ENCODE data around the gene HOXA3. TPM values are rescaled to one million over a fixed set of nuclear protein-coding genes. Genes with fewer than 3 reads are reported as not detected.

HOXA3 gene
- total and polyA plus RNA-seq, 4 donors, result 6.2 to 36.9 (median 19.0) TPM

- H3K4me1 ChIP-seq (ENCODE audit: control insufficient read depth, insufficient read depth, low read length), result peaks cover 55% of the 10 kb centered on the region
- peaks cover 20% of the 10 kb centered on the region for H3K36me3 ChIP-seq (ENCODE audit: control insufficient read depth, insufficient read depth, low read length)
- H3K9me3 ChIP-seq (ENCODE audit: control insufficient read depth, insufficient read depth, low read length), result no peaks in the 10 kb centered on the region
- H3K4me3 ChIP-seq (ENCODE audit: low read depth, low read length), result peak overlapping the region; percentile 91
- peaks cover 4% of the 10 kb centered on the region for H3K27me3 ChIP-seq (ENCODE audit: control insufficient read depth, insufficient read depth, low read length)
- 67% methylated on average over 1 of the region's 2 CpGs for WGBS (ENCODE audit: insufficient coverage)
- DNase-seq (ENCODE audit: low read depth in 4 of 6, low spot score in 6 of 6), result peak in 1 of 6 donors; percentile 30
- H3K27ac ChIP-seq (ENCODE audit: low read depth, low read length), result peak overlapping the region; percentile 99
Observed at GRCh38 chr7:27137640-27138315, 14.6 kb downstream of the HOXA3 start.

GRCh38 chr7:27134392-27134791 lies 18.0 kb downstream of the HOXA3 start:
- Histone ChIP-seq H3K4me3 (ENCODE audit: low read depth, low read length) (no peak overlapping the region), H3K27me3 (ENCODE audit: control insufficient read depth, insufficient read depth, low read length) (peaks cover 2% of the 10 kb centered on the region), H3K4me1 (ENCODE audit: control insufficient read depth, insufficient read depth, low read length) (peaks cover 42% of the 10 kb centered on the region), H3K27ac (ENCODE audit: low read depth, low read length) (peak overlapping the region; percentile 99), H3K36me3 (ENCODE audit: control insufficient read depth, insufficient read depth, low read length) (peaks cover 6% of the 10 kb centered on the region), H3K9me3 (ENCODE audit: control insufficient read depth, insufficient read depth, low read length) (no peaks in the 10 kb centered on the region)
- DNase-seq (ENCODE audit: low read depth in 4 of 6, low spot score in 6 of 6), result peak in 2 of 6 donors; percentile 83 to 87
- 30% methylated on average over 2 of the region's 2 CpGs for WGBS (ENCODE audit: insufficient coverage)

- peak in 1 of 6 donors; percentile 79 for DNase-seq (ENCODE audit: low read depth in 4 of 6, low spot score in 6 of 6)
- H3K9me3 ChIP-seq (ENCODE audit: control insufficient read depth, insufficient read depth, low read length), result no peaks in the 10 kb centered on the region
- peak overlapping the region; percentile 99 for H3K27ac ChIP-seq (ENCODE audit: low read depth, low read length)
- WGBS (ENCODE audit: insufficient coverage), result 32% methylated on average over 12 of the region's 18 CpGs
- no peak overlapping the region for H3K4me3 ChIP-seq (ENCODE audit: low read depth, low read length)
- H3K36me3 ChIP-seq (ENCODE audit: control insufficient read depth, insufficient read depth, low read length), result peaks cover 7% of the 10 kb centered on the region
- peaks cover 2% of the 10 kb centered on the region for H3K27me3 ChIP-seq (ENCODE audit: control insufficient read depth, insufficient read depth, low read length)
- H3K4me1 ChIP-seq (ENCODE audit: control insufficient read depth, insufficient read depth, low read length), result peaks cover 44% of the 10 kb centered on the region
Observed at GRCh38 chr7:27133409-27134231, 18.8 kb downstream of the HOXA3 start.

- H3K36me3 ChIP-seq (ENCODE audit: control insufficient read depth, insufficient read depth, low read length), result peaks cover 7% of the 10 kb centered on the region
- H3K27ac ChIP-seq (ENCODE audit: low read depth, low read length), result peak overlapping the region; percentile 99
- peaks cover 41% of the 10 kb centered on the region for H3K4me1 ChIP-seq (ENCODE audit: control insufficient read depth, insufficient read depth, low read length)
- WGBS (ENCODE audit: insufficient coverage), result 19% methylated on average over 3 of the region's 6 CpGs
- H3K9me3 ChIP-seq (ENCODE audit: control insufficient read depth, insufficient read depth, low read length), result no peaks in the 10 kb centered on the region
- DNase-seq (ENCODE audit: low read depth in 4 of 6, low spot score in 6 of 6), result no peak
- no peak overlapping the region for H3K4me3 ChIP-seq (ENCODE audit: low read depth, low read length)
- H3K27me3 ChIP-seq (ENCODE audit: control insufficient read depth, insufficient read depth, low read length), result peaks cover 2% of the 10 kb centered on the region
Observed at GRCh38 chr7:27132978-27133377, 19.4 kb downstream of the HOXA3 start.

- Histone ChIP-seq H3K36me3 (ENCODE audit: control insufficient read depth, insufficient read depth, low read length) (peaks cover 7% of the 10 kb centered on the region), H3K9me3 (ENCODE audit: control insufficient read depth, insufficient read depth, low read length) (no peaks in the 10 kb centered on the region), H3K27ac (ENCODE audit: low read depth, low read length) (peak overlapping the region; percentile 94), H3K4me3 (ENCODE audit: low read depth, low read length) (no peak overlapping the region), H3K4me1 (ENCODE audit: control insufficient read depth, insufficient read depth, low read length) (peaks cover 40% of the 10 kb centered on the region), H3K27me3 (ENCODE audit: control insufficient read depth, insufficient read depth, low read length) (peaks cover 2% of the 10 kb centered on the region)
- WGBS (ENCODE audit: insufficient coverage), result no CpG with 5 or more reads among the region's 2 CpGs
- DNase-seq (ENCODE audit: low read depth in 4 of 6, low spot score in 6 of 6), result no peak
Observed at GRCh38 chr7:27132214-27132613, 20.2 kb downstream of the HOXA3 start.

GRCh38 chr7:27131390-27131819 lies 21.0 kb downstream of the HOXA3 start:
- H3K4me1 ChIP-seq (ENCODE audit: control insufficient read depth, insufficient read depth, low read length), result peaks cover 32% of the 10 kb centered on the region
- H3K4me3 ChIP-seq (ENCODE audit: low read depth, low read length), result peak overlapping the region; percentile 83
- peaks cover 7% of the 10 kb centered on the region for H3K36me3 ChIP-seq (ENCODE audit: control insufficient read depth, insufficient read depth, low read length)
- no peaks in the 10 kb centered on the region for H3K27me3 ChIP-seq (ENCODE audit: control insufficient read depth, insufficient read depth, low read length)
- DNase-seq (ENCODE audit: low read depth in 4 of 6, low spot score in 6 of 6), result no peak
- no peaks in the 10 kb centered on the region for H3K9me3 ChIP-seq (ENCODE audit: control insufficient read depth, insufficient read depth, low read length)
- peak overlapping the region; percentile 94 for H3K27ac ChIP-seq (ENCODE audit: low read depth, low read length)
- WGBS (ENCODE audit: insufficient coverage), result 40% methylated on average over 2 of the region's 12 CpGs

GRCh38 chr7:27130540-27131389 lies 21.6 kb downstream of the HOXA3 start, which contains the start of gene HOXA4:
HOXA4 (minus strand) TSS chr7:27130757; CDS start chr7:27130733, 24 bp downstream.
- under 1% methylated on average over 56 of the region's 67 CpGs for WGBS (ENCODE audit: insufficient coverage)
- Histone ChIP-seq H3K27me3 (ENCODE audit: control insufficient read depth, insufficient read depth, low read length) (no peaks in the 10 kb centered on the region), H3K4me3 (ENCODE audit: low read depth, low read length) (peak within 1 kb of the TSS; percentile 83), H3K27ac (ENCODE audit: low read depth, low read length) (peak within 1 kb of the TSS; percentile 98), H3K4me1 (ENCODE audit: control insufficient read depth, insufficient read depth, low read length) (peaks cover 26% of the 10 kb centered on the region), H3K9me3 (ENCODE audit: control insufficient read depth, insufficient read depth, low read length) (no peaks in the 10 kb centered on the region), H3K36me3 (ENCODE audit: control insufficient read depth, insufficient read depth, low read length) (peaks cover 7% of the 10 kb centered on the region)
- peak in 4 of 6 donors; percentile 85 to 97 (median 90) for DNase-seq (ENCODE audit: low read depth in 4 of 6, low spot score in 6 of 6)

GRCh38 chr7:27129729-27130539 lies 22.4 kb downstream of the HOXA3 start:
- 2% methylated on average over 72 of the region's 72 CpGs for WGBS (ENCODE audit: insufficient coverage)
- DNase-seq (ENCODE audit: low read depth in 4 of 6, low spot score in 6 of 6), result peak in 2 of 6 donors; percentile 84 to 93
- Histone ChIP-seq H3K27me3 (ENCODE audit: control insufficient read depth, insufficient read depth, low read length) (peaks cover 1% of the 10 kb centered on the region), H3K4me1 (ENCODE audit: control insufficient read depth, insufficient read depth, low read length) (peaks cover 35% of the 10 kb centered on the region), H3K36me3 (ENCODE audit: control insufficient read depth, insufficient read depth, low read length) (peaks cover 7% of the 10 kb centered on the region), H3K4me3 (ENCODE audit: low read depth, low read length) (peak overlapping the region; percentile 45), H3K9me3 (ENCODE audit: control insufficient read depth, insufficient read depth, low read length) (no peaks in the 10 kb centered on the region), H3K27ac (ENCODE audit: low read depth, low read length) (peak overlapping the region; percentile 98)

Data from spinal cord (tissue), 10 donors.